HepG2 (cell line): ENCODE data around the gene TPP2. TPM values are rescaled to one million over a fixed set of nuclear protein-coding genes. Genes with fewer than 3 reads are reported as not detected.

Experiments
- ATAC-seq: fragments of 200-7000 bp; cut with Tn5 transposase; 3 replicates; pipeline ENCODE4 v1.9.1; 2020; ENCODE audit warnings: mild to moderate bottlenecking, moderate library complexity
- BruUV-seq: library from RNA; stranded (reverse); fragments of 400-500 nt; replicated peaks from 2 replicates; lab custom pipeline; 2021; lab: Mats Ljungman, UMichigan
- CTCF ChIA-PET: fragments of 300-600 bp; formaldehyde crosslinking; extraction: SDS; loops from one replicate; lab custom pipeline; 2021; ENCODE audit warnings: low total read pairs, inconsistent platforms, low intra/inter-chr PET ratio; lab: Yijun Ruan, JAX
- POLR2A ChIA-PET: fragments of 350-600 bp; sonication (Branson Sonifier 250); formaldehyde crosslinking; loops from one replicate; lab custom pipeline; 2020; ENCODE audit warnings: antibody characterized with exemption, inconsistent platforms; lab: Yijun Ruan, JAX
- DNase-seq: peaks from one replicate; pipeline ENCODE4 v3.0.0-alpha.2; 2015; ENCODE audit warnings: low spot score
- FAIRE-seq: peaks from 3 replicates; lab custom pipeline; 2011; peaks lifted over from hg19 to GRCh38; lab: Jason Lieb, UNC
- H2AFZ ChIP-seq: one replicate; pipeline ENCODE4 v1.6.1; 2011; ENCODE audit warnings: low read length, inconsistent platforms
- H3K27ac ChIP-seq: fragments of 300-600 bp; 3 replicates; pipeline ENCODE4 v1.8.0; 2011; ENCODE audit warnings: mixed run types, mild to moderate bottlenecking, mixed read lengths, low read length, inconsistent platforms; ENCODE audit not compliant: insufficient read depth; ENCODE audit errors: extremely low read length
- H3K27me3 ChIP-seq, 2 experiments: fragments of 200-600 bp in 1 of 2; 2 replicates in 1 of 2; 3 replicates in 1 of 2; pipeline versions ENCODE4 v1.6.0 to v1.8.0; 2011; ENCODE audit warnings: low read length in 2 of 2, mild to moderate bottlenecking in 2 of 2, moderate library complexity in 2 of 2, inconsistent platforms in 1 of 2; ENCODE audit not compliant: insufficient read depth in 2 of 2, control insufficient read depth in 1 of 2
- H3K36me3 ChIP-seq, 2 experiments: fragments of 200-600 bp in 1 of 2; replicated peaks in 1 of 2; 2 replicates in 1 of 2; 3 replicates in 1 of 2; pipeline versions ENCODE4 v1.5.1 to v1.8.0; 2011; ENCODE audit warnings: low read length in 2 of 2, inconsistent platforms in 1 of 2; ENCODE audit not compliant: insufficient read depth in 2 of 2, control insufficient read depth in 1 of 2
- H3K4me1 ChIP-seq: 2 replicates; pipeline ENCODE4 v1.5.1; 2012; ENCODE audit warnings: low read length, inconsistent platforms; ENCODE audit not compliant: insufficient read depth
- H3K4me2 ChIP-seq: 2 replicates; pipeline ENCODE4 v1.6.0; 2011; ENCODE audit warnings: low read depth, low read length, inconsistent platforms
- H3K4me3 ChIP-seq, 3 experiments: fragments of 200-600 bp in 1 of 3; sonication (generic), shearing (Covaris generic) in 1 of 3; replicated peaks in 1 of 3; 2 replicates each; pipeline ENCODE4 v1.5.1; 2011 to 2016; ENCODE audit warnings: low read length in 3 of 3, inconsistent platforms in 2 of 3, low read depth in 2 of 3, mild to moderate bottlenecking in 2 of 3, control low read depth in 1 of 3, mixed read lengths in 1 of 3; ENCODE audit not compliant: insufficient read depth in 1 of 3
- H3K79me2 ChIP-seq: one replicate; pipeline ENCODE4 v1.6.1; 2011; ENCODE audit warnings: low read length, inconsistent platforms; ENCODE audit not compliant: insufficient read depth
- H3K9ac ChIP-seq: 2 replicates; pipeline ENCODE4 v1.6.0; 2011; ENCODE audit warnings: mild to moderate bottlenecking, low read depth, low read length, inconsistent platforms; ENCODE audit not compliant: insufficient read depth
- H3K9me3 ChIP-seq: 2 replicates; pipeline ENCODE4 v1.5.1; 2012; ENCODE audit warnings: mild to moderate bottlenecking, low read length
- H4K20me1 ChIP-seq: 2 replicates; pipeline ENCODE4 v1.6.0; 2011; ENCODE audit warnings: inconsistent platforms, mild to moderate bottlenecking, low read length, moderate library complexity; ENCODE audit not compliant: insufficient read depth
- CEBPB ChIP-seq: IDR thresholded peaks from 2 replicates; pipeline ENCODE4 v1.6.1; 2011; ENCODE audit warnings: low read depth, low read length, improper control_type of control experiment, borderline replicate concordance
- CHD2 ChIP-seq: IDR thresholded peaks from 2 replicates; pipeline ENCODE4 v1.6.1; 2011; ENCODE audit warnings: low read depth, low read length, improper control_type of control experiment
- EP300 ChIP-seq, 3 experiments: sonication (generic) in 1 of 3; formaldehyde crosslinking in 1 of 3; IDR thresholded peaks; 2 replicates each; pipeline versions ENCODE4 v1.5.1 to v1.6.1; 2011 to 2020; ENCODE audit warnings: low read depth in 2 of 3, low read length in 2 of 3, borderline replicate concordance in 1 of 3, improper control_type of control experiment in 1 of 3, mild to moderate bottlenecking in 1 of 3, missing genetic modification reagents in 1 of 3, moderate library complexity in 1 of 3
- HMGXB4 ChIP-seq, 2 experiments: sonication (generic) in 1 of 2; formaldehyde crosslinking in 1 of 2; IDR thresholded peaks; 2 replicates each; pipeline versions ENCODE4 v1.4.0 to v1.6.1; 2018 to 2020; ENCODE audit warnings: missing genetic modification reagents in 2 of 2, borderline replicate concordance in 1 of 2, low read depth in 1 of 2, mild to moderate bottlenecking in 1 of 2, missing biosample characterization in 1 of 2
- JARID2 ChIP-seq: sonication (generic); formaldehyde crosslinking; IDR thresholded peaks from 2 replicates; pipeline ENCODE4 v1.8.1; 2023; ENCODE audit warnings: missing genetic modification reagents, inconsistent platforms; ENCODE audit not compliant: insufficient replicate concordance
- KAT2B ChIP-seq: fragments of 150-350 bp; IDR thresholded peaks from 2 replicates; pipeline ENCODE4 v1.6.1; 2014; ENCODE audit warnings: low read depth, low read length, borderline replicate concordance
- PHF8 ChIP-seq: sonication (generic); formaldehyde crosslinking; IDR thresholded peaks from 2 replicates; pipeline ENCODE4 v1.5.0; 2020; ENCODE audit warnings: missing genetic modification reagents
- RELA ChIP-seq: sonication (generic); formaldehyde crosslinking; IDR thresholded peaks from 2 replicates; pipeline ENCODE4 v1.4.0; 2020; ENCODE audit warnings: missing genetic modification reagents
- SOX6 ChIP-seq, 2 experiments: fragments of 450-650 bp in 1 of 2; sonication (generic) in 1 of 2; formaldehyde crosslinking in 1 of 2; IDR thresholded peaks; 2 replicates each; pipeline versions ENCODE4 v1.4.0 to v1.6.1; 2017 to 2020; ENCODE audit warnings: antibody characterized with exemption in 1 of 2, mild to moderate bottlenecking in 1 of 2, missing genetic modification reagents in 1 of 2
- SP2 ChIP-seq: sonication (generic); formaldehyde crosslinking; IDR thresholded peaks from 2 replicates; pipeline ENCODE4 v1.5.1; 2020; ENCODE audit warnings: mild to moderate bottlenecking, missing genetic modification reagents
- TBX3 ChIP-seq: fragments of 450-650 bp; IDR thresholded peaks from 2 replicates; pipeline ENCODE4 v1.6.1; 2017; ENCODE audit warnings: antibody characterized with exemption, mild to moderate bottlenecking, inconsistent platforms, borderline replicate concordance
- ZNF484 ChIP-seq: sonication (generic); formaldehyde crosslinking; IDR thresholded peaks from 2 replicates; pipeline ENCODE4 v1.5.1; 2020; ENCODE audit warnings: mild to moderate bottlenecking, low read depth, missing genetic modification reagents, borderline replicate concordance
- ZNF772 ChIP-seq: sonication (generic); formaldehyde crosslinking; IDR thresholded peaks from 2 replicates; pipeline ENCODE4 v1.5.0; 2020; ENCODE audit warnings: mild to moderate bottlenecking, missing genetic modification reagents
- WGBS: methylation state at CpG from one replicate; pipeline ENCODE4 v1.1.6; 2017; ENCODE audit warnings: low lambda C conversion rate; 5-methylcytosine and 5-hydroxymethylcytosine counted together
- in situ Hi-C: cut with HindIII; loops from 2 replicates; pipeline ENCODE4 v1.10.0; 2017; ENCODE audit warnings: low pct_unique_long_range_greater_than_20kb; ENCODE audit not compliant: extremely low pct_ligation_motif_present
- intact Hi-C: fragments of 100-400 bp; cut with micrococcal nuclease; formaldehyde crosslinking; loops from one replicate; pipeline ENCODE4 v1.10.0; 2022; ENCODE audit not compliant: unreplicated experiment
- polyA plus RNA-seq, 8 experiments: library from polyadenylated mRNA; depleted of rRNA in 3 of 8; stranded (reverse) in 7 of 8; unstranded in 1 of 8; fragments of >200 nt; fragmentation: Illumina TruSeq in 4 of 8; extraction: Trizol in 4 of 8; gene quantifications; 2 replicates each; pipeline versions ENCODE4 v1.2.1 to v1.2.3, GENCODE V29; 2011 to 2016; ENCODE audit warnings: low read depth in 4 of 8, missing spikeins in 1 of 8, mixed read lengths in 1 of 8; ENCODE audit not compliant: insufficient read depth in 1 of 8
- total RNA-seq, 5 experiments: library from RNA; depleted of rRNA; stranded (reverse); fragments of >200 nt; fragmentation: Illumina TruSeq; extraction: Trizol; gene quantifications; 2 replicates each; pipeline ENCODE4 v1.2.3, GENCODE V29; 2016; ENCODE audit warnings: low read depth in 1 of 5
- TF ChIP-seq, protein P1 (sequence below): sonication (generic); formaldehyde crosslinking; conservative IDR thresholded peaks from 2 replicates; pipeline ENCODE4 v1.4.0; 2020; ENCODE audit warnings: missing genetic modification reagents

TPP2 gene
- total and polyA plus RNA-seq, 2 of the 13 experiments (the other 11 are each of a cell fraction or from before 2014, with no cell fraction given) = 16.4 to 52.1 TPM

GRCh38 chr13:102721800-102722231 lies 125.0 kb downstream of the TPP2 start:
- POLR2A ChIA-PET = no interaction called here

GRCh38 chr13:102724923-102725322 lies 128.1 kb downstream of the TPP2 start:
- no peak overlapping the region for H3K4me3 ChIP-seq
- no peak overlapping the region for H3K27ac ChIP-seq
- peak; percentile 97 for ATAC-seq
- no peaks in the 10 kb centered on the region for H3K79me2 ChIP-seq
- H3K9ac ChIP-seq = no peak overlapping the region; the same call in 1 of the 2 replicates
- peak; percentile 82 for DNase-seq
- no peaks in the 10 kb centered on the region for H3K27me3 ChIP-seq
- intact Hi-C loops = loop anchor here (1.0 to 5.0 kb wide), 3 partner anchors 47 to 145 kb away; partner anchors contain the start of gene TEX30
- no peaks in the 10 kb centered on the region for H4K20me1 ChIP-seq
- H3K9me3 ChIP-seq = no peaks in the 10 kb centered on the region
- peaks cover 9% of the 10 kb centered on the region; the same call in 1 of the 2 replicates for H3K4me1 ChIP-seq
- WGBS = 5% methylated on average over 6 of the region's 6 CpGs
- ChIA-PET CTCF (interaction anchor here (1.3 to 1.4 kb wide), 3 partner anchors 75 to 146 kb away, joined by 5 to 12 read pairs (median 6); no protein-coding TSS in a partner anchor), POLR2A (interaction anchor here (1.3 kb wide), 1 partner anchor 129 kb away, joined by 4 read pairs; the partner anchor contains the start of gene TPP2)
- no peaks in the 10 kb centered on the region for H3K36me3 ChIP-seq
- H3K4me2 ChIP-seq = peak overlapping the region; percentile 40
- peak overlapping the region; percentile 66 for H2AFZ ChIP-seq
- in situ Hi-C loops = loop anchor here (5.0 kb wide), 1 partner anchor 143 kb away; no protein-coding TSS in a partner anchor
- peak; percentile 82 for FAIRE-seq
- BruUV-seq = no TSS peak
- no peak for TF ChIP-seq JARID2 (CRISPR knock-in tag)
- peak in 1 of 2 experiments; percentile 20; a peak in 1 of 4 replicates for TF ChIP-seq EP300 (IDR thresholded peaks at IDR 0.05; ENCODE audit: low read depth in 2 of 2, low read length in 2 of 2)
- no peak for TF ChIP-seq EP300 (CRISPR knock-in tag; IDR thresholded peaks at IDR 0.05; ENCODE audit: borderline replicate concordance)
- TF ChIP-seq, protein P1, sequence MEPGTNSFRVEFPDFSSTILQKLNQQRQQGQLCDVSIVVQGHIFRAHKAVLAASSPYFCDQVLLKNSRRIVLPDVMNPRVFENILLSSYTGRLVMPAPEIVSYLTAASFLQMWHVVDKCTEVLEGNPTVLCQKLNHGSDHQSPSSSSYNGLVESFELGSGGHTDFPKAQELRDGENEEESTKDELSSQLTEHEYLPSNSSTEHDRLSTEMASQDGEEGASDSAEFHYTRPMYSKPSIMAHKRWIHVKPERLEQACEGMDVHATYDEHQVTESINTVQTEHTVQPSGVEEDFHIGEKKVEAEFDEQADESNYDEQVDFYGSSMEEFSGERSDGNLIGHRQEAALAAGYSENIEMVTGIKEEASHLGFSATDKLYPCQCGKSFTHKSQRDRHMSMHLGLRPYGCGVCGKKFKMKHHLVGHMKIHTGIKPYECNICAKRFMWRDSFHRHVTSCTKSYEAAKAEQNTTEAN (CRISPR knock-in tag) = no peak
- no peak for TF ChIP-seq SP2 (CRISPR knock-in tag)
- peak in 1 of 2 experiments; percentile 34; a peak in 1 of 4 replicates for TF ChIP-seq HMGXB4 (CRISPR knock-in tag; IDR thresholded peaks at IDR 0.05; ENCODE audit: borderline replicate concordance in 1 of 2, low read depth in 1 of 2)
- no peak for TF ChIP-seq ZNF484 (CRISPR knock-in tag)
- no peak for TF ChIP-seq PHF8 (CRISPR knock-in tag)
- TF ChIP-seq CEBPB = peak; percentile 99
- TF ChIP-seq KAT2B = no peak
- no peak for TF ChIP-seq RELA (CRISPR knock-in tag)
- no peak for TF ChIP-seq SOX6 (IDR thresholded peaks at IDR 0.05)
- TF ChIP-seq SOX6 (CRISPR knock-in tag; IDR thresholded peaks at IDR 0.05) = peak; percentile 62
- peak; percentile 38; the same call in 1 of the 2 replicates for TF ChIP-seq TBX3

More at GRCh38 chr13:102721800-102722231, 125.0 kb downstream of the TPP2 start:
- no TSS peak for BruUV-seq
- Histone ChIP-seq H3K9ac (no peak overlapping the region), H4K20me1 (no peaks in the 10 kb centered on the region), H3K4me2 (no peak overlapping the region), H3K36me3 (no peaks in the 10 kb centered on the region), H2AFZ (no peak overlapping the region), H3K27me3 (no peaks in the 10 kb centered on the region), H3K4me1 (peaks cover 9% of the 10 kb centered on the region; the same call in 1 of the 2 replicates)
- CTCF ChIA-PET = no interaction called here
- no peak for ATAC-seq
- intact Hi-C loops = no loop called here
- FAIRE-seq = no peak
- TF ChIP-seq ZNF772 (no peak), CEBPB (peak; percentile 22; the same call in 1 of the 2 replicates), CHD2 (no peak)
- TF ChIP-seq, all 625 proteins: peak for 1
- Histone ChIP-seq H3K4me3 (no peak overlapping the region), H3K9me3 (no peaks in the 10 kb centered on the region), H3K27ac (no peak overlapping the region), H3K79me2 (no peaks in the 10 kb centered on the region)
- in situ Hi-C loops = loop anchor here (5.0 kb wide), 1 partner anchor 140 kb away; no protein-coding TSS in a partner anchor
- WGBS = 0% methylated on average over 1 of the region's 1 CpG
- DNase-seq = no peak
